Activated effector memory CD4-positive, alpha-beta T cell treated with anti-CD3 and anti-CD28 coated beads, Interleukin-2, amount 50 U/mL, for 16 hours (primary cell): ENCODE measurements around the gene STXBP6.

Source experiments
- DNase-seq: peaks from one replicate; pipeline ENCODE4 v3.0.0-alpha.2; 2020

STXBP6 gene

DNA sequence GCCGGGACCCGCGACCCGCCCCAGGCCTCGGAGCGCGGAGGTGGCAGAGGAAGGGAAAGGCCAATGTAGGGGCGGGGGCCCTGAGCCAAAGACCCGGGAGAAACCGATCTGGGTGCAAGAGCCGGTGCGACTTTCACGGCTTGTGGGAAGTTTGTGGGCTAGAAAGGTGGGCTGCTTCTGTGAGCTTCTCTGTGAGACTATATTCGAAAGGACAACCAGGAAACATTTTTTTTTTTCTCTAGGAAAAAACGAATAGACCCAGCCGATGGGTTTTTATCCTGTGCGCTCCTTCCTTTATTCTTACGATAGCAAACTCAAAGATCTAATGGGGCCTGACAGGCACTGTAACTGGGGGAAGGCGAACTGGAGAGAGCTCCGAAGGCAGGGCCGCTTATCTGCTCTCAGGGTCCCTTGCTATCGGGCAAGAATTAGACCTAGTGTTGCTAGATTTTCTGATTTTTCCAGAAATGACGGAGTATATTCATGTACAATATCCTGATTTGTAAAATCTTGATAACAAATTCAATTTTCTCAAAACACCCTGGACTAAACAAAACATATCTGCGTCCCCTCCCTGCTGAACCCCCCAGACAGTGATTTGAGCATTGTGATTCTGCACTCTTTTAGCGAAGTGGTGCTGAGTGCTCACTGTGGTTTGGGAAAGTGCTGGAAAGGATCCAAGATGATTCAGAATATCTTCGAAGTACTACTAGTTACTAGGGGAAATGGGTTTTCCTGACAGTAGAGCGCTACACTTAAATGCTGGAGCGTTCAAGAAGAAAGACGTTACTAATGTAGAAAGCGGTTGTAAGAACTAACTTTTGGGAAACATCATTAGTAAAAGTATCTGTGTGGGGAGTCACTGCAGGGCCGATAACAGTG is 563 bp upstream of the STXBP6 start:
- DNase-seq, result no peak

- no peak for DNase-seq
These were observed 817 bp downstream of the STXBP6 start for GRCh38 chr14:25049093-25049567.

- DNase-seq, result no peak
These were observed 1.6 kb downstream of the STXBP6 start for GRCh38 chr14:25048170-25049016.

DNA sequence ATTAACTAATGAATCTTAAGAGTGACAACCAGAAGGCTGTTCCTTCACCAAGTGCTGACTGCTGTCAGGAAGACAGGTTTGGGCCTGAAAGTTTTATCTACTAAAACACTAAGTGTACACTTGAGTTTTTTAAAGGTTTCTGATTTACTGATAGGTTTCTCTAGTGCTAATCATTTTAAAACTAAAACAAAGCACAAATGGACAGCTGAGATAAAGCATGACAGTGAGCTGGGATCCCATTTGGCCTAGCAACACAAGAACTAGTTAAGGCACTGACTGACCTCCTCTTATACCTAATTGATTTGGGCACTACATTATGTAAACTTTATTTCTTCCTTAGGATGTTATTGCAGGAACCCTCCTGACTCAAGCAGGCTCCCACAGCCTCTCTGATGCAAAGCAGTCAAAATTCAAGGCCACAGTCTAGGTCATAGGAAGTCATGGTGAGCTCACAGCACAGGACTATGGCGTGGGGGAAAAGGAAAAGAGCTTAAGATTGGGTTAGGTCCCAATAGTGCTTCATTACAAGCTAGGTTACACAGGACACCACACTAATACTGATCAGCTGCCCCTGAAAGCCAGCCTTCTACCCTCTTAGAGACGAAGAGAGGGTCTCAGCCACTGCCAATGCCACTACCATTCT is 3.5 kb downstream of the STXBP6 start:
- DNase-seq, result no peak

DNA sequence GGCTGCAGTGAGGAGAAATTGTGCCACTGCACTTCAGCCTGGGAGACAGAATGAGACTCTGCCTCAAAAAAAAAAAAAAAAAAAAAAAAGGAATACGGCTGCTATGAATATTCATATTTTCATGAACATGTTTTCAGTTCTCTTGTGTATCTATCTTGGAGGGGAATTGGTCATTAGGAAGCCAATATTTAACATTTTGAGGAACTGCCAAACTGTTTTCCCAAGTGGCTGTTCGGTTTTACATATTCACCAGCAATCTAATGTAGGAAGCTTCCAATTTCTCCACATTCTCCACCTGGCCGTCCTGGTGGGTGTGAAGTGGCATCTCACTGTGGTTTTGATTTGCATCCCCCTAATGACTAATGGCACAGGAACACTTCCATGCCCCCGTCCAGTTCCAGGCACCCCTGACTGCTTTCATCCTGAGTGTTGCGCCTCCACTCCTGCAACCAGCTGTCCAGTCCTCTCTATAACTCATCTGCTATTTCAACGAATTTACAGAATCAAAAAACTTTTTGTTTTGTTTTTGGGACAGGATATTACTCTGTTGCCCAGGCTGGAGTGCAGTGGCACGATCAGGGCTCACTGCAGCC is 5.7 kb downstream of the STXBP6 start:
- no peak for DNase-seq

DNA sequence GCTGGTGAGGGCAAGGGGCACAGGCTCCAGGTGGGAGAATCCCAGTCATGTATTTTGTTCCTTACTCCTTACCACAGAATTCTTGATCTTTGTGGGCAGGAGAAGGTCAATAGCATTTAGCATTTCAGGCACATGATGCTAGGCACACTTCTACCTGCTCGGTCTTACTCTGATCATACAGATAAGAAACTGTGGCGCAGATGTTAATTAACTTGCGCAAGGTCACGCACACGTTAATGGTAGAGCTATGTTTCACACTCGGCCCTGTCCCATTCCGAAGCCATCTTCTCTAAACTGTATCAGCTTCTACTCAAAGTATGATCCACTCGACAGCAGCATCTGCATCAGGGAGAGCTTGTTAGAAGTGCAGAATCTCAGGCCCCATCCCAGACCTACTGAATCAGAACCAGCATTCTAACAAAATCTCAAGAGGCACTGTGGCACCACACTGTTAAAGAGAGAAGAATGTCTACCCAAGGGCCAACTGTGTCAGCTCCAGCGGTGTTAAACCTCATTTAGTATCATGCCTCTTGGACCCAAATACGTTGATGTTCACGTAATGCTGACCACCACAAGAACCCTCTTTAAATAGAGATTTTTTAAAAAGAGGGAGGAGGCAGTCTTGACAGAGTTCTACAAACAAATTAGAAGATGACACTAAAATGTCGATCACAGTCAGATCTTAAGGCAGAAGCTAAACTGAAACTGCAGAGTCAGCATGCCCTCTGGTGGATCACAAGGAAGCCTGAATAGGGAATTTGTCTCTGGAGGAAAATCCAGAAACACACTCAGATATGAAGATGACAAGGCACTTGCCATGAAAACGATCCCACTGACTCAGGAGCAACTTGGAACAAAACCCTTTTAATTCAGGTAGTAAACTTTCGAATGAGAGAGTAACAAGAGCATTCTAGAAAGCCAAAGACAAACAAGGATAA is 7.3 kb downstream of the STXBP6 start:
- DNase-seq, result no peak

DNA sequence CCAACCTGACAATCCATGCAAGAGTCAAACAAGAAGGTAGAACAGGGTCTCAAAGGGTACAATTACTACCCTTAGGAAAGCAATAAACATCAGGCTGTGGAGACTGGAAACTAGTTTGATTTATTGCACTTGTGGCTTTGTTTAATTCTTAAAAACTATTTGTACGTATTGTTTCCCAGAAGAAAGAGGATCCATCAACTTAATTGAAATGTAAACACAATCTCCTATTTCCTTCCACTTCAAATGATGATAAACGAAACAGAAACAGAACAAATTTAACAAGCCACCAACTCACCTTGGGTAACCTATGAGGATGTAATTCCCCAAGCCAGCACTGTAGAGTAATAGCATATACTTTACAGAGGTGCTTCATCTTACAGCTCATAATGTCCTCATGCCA is 8.0 kb downstream of the STXBP6 start:
- DNase-seq, result no peak

- DNase-seq, result no peak
These were observed 8.5 kb downstream of the STXBP6 start for GRCh38 chr14:25041484-25041883.

DNA sequence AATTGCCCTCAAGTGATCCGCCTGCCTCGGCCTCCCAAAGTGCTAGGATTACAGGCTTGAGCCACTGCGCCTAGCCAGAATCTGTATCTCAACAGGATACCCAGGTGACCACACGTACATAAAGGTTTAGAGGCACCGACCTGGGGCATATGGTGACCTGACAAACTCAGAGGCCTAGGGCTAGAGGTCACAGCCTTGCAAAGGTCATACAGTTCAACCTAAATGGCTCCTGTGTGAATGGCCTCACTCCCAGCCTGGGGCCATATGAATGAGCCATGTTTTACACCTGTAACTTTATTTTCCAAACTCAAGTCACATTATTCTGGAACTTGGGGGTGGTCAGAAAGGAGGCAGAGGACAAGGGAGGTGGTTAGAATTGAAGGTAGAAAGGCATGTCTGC is 10.0 kb downstream of the STXBP6 start:
- DNase-seq, result no peak

DNA sequence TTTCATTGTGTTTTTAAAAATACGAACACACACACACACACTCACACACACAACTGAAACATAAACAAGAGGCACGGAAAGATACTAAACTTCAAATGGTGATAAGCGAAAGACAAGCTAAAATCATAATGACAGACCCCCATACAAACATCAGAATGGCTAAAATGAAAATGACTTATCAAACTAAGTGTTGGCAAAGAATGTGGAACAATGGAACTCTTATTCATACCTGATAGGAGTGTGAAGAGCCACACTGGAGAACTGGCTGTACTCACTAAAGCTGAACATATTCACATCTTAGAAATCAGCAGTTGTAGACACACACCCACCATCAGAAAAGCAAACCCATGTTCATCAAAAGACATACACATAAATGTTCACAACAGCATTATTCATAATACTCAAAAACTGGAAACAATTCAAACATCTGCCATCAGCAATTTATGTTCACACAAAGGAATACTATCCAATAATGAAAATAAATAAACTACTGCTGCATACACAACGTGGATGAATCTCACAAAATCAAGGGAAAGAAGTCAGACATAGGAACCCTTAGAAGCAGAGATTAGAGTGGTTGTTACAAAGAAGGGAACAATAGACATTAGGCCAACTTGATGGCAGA is 11.8 kb downstream of the STXBP6 start:
- no peak for DNase-seq

DNA sequence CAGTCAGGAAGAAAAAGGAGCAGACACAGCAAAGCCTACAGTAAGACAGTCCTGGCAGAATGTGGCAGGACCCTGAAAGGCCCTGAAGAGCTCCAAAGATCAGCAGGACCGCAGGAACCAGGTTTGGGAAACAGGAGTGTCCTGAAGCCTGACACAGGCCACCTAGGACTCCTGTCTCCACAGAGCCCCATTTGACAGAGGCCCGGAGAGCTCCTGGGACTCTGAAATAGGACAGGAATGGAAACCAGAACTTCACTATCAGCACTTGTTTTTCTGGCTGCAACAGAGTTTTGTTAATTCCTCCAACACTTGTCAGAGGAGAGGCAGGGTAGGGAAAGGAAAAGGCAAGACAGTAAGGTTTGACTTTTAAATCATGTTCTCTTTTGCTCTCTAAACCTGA is 12.9 kb downstream of the STXBP6 start:
- DNase-seq, result no peak

- no peak for DNase-seq
These were observed 14.9 kb downstream of the STXBP6 start for GRCh38 chr14:25034803-25035681.

DNA sequence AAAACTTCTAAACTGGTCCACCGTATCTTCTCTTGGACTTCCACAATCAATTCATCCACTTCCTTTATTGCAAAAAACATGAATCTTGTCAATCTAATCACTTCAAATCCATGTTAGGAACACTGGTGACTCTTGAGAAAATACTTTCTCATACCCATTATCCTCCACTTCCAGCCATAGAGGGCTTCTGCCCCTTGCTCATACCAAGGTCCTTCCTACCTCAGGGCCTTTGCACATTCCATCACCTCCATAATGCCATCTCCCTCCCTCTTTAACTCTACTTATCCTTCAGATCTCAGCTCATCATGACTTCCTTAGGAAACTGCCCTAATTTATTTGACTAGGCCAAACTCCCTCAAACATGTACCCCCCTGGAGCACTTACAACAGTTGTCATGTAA is 16.6 kb downstream of the STXBP6 start:
- DNase-seq, result no peak

DNA sequence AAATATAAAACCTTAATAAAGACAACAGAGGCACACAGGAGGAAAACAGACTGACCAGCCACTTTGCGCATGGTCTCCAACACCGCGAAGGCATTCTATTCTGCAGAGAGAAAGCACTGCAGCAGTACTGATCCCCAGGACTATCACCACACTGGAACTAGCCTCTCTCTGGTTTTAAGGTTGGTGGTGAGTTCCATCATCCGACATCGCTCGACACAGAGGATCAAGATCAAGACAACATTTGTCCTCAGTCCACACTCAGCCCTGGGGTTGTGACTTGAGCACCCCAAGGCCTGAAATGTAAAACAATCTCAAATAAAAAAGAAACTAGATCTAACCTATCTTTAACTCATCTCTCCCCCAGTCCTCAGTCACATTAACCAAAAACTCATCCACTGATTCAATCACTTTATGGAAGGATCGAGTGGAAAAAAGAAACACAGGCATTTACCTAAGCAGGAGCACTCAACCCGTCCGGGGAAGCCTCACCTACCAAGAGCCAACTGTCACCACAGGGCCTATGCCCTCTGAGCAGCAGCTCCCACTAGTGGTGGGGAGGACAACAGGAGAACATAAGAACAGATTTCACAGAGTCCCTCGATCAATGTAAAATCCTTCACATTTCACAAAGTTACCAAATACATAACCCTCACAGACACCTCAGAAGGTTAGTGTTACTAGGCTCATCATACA is 17.7 kb downstream of the STXBP6 start:
- no peak for DNase-seq

GRCh38 chr14:25026476-25027137 is 23.3 kb downstream of the STXBP6 start:
- no peak for DNase-seq

GRCh38 chr14:25019892-25020291 is 30.1 kb downstream of the STXBP6 start:
- no peak for DNase-seq

DNA sequence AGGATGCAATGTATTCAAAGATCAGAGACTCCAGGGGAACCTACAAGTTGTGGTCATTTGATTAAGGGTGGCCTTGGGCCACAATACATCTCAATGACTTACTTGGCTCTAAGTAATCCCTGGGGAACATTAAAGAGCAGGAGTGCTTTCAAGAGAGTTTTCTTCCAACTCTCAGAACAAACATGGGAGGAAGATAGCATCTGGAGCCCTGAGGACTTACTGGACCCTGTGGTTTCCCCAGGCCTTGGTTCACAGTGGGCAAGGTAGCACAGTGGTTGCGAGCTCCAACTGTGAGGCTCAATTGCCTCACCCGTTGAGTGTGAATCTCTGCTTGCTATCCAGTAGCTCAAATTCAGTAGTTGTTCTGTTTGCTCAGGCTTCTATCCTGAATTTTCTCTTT is 32.4 kb downstream of the STXBP6 start:
- DNase-seq, result no peak

GRCh38 chr14:25015761-25016160 is 34.2 kb downstream of the STXBP6 start:
- DNase-seq, result no peak

- no peak for DNase-seq
These were observed 35.5 kb downstream of the STXBP6 start for GRCh38 chr14:25014440-25014839.
